GM20431 (cell line): Measurements from ENCODE around the gene MPP2.
"Not testable (repeated sequence)": the region's sequence is repeated elsewhere in the genome, so short reads cannot be mapped to it uniquely, and the experiment has no call there.

Source experiments
- in situ Hi-C: fragments of 300-500 bp; cut with MseI, MboI; formaldehyde crosslinking; loops from one replicate; pipeline ENCODE4 v1.15.0; 2020; ENCODE audit warnings: low sequenced_read_pairs; ENCODE audit not compliant: unreplicated experiment

Gene MPP2

GRCh38 chr17:43855061-43855460, 52.3 kb downstream of the MPP2 start:
- in situ Hi-C loops: no loop called here

- in situ Hi-C loops: no loop called here
These were observed 52.8 kb downstream of the MPP2 start for GRCh38 chr17:43854498-43854897.

- in situ Hi-C loops: no loop called here
These were observed 53.8 kb downstream of the MPP2 start for GRCh38 chr17:43853546-43853945.

- in situ Hi-C loops: no loop called here
These were observed 54.8 kb downstream of the MPP2 start for GRCh38 chr17:43852571-43852970.

GRCh38 chr17:43849116-43849515, 58.2 kb downstream of the MPP2 start:
- in situ Hi-C loops: no loop called here

- in situ Hi-C loops: no loop called here
These were observed 58.7 kb downstream of the MPP2 start for GRCh38 chr17:43848601-43849000.

- in situ Hi-C loops: no loop called here
These were observed 60.4 kb downstream of the MPP2 start, which contains the start of gene CD300LG for GRCh38 chr17:43846963-43847371. CD300LG (plus strand) TSS chr17:43847176; CDS start chr17:43847217, 41 bp downstream.

- in situ Hi-C loops: no loop called here
These were observed 61.1 kb downstream of the MPP2 start for GRCh38 chr17:43846221-43846712.

- in situ Hi-C loops: no loop called here
These were observed 61.6 kb downstream of the MPP2 start for GRCh38 chr17:43845766-43846165.

GRCh38 chr17:43844241-43844640, 63.1 kb downstream of the MPP2 start:
- in situ Hi-C loops: no loop called here

GRCh38 chr17:43842975-43843325, 64.4 kb downstream of the MPP2 start:
- in situ Hi-C loops: no loop called here

GRCh38 chr17:43842091-43842974, 65.0 kb downstream of the MPP2 start:
- in situ Hi-C loops: not testable (repeated sequence)

- in situ Hi-C loops: no loop called here
These were observed 66.1 kb downstream of the MPP2 start for GRCh38 chr17:43841282-43841681.

- in situ Hi-C loops: no loop called here
These were observed 66.5 kb downstream of the MPP2 start for GRCh38 chr17:43840814-43841213.

GRCh38 chr17:43839670-43840108, 67.6 kb downstream of the MPP2 start:
- in situ Hi-C loops: no loop called here

GRCh38 chr17:43834106-43834505, 73.2 kb downstream of the MPP2 start:
- in situ Hi-C loops: no loop called here

GRCh38 chr17:43832976-43833829, 74.1 kb downstream of the MPP2 start, which contains the start of gene MPP3:
MPP3 (minus strand) TSS chr17:43833146; CDS start chr17:43831906, 1,240 bp downstream.
- in situ Hi-C loops: no loop called here

- in situ Hi-C loops: no loop called here
These were observed 75.0 kb downstream of the MPP2 start for GRCh38 chr17:43832168-43832975.

- in situ Hi-C loops: no loop called here
These were observed 75.7 kb downstream of the MPP2 start for GRCh38 chr17:43831633-43832032.
